Activated CD4-positive, alpha-beta T cell treated with anti-CD3 and anti-CD28 coated beads, Interleukin-2, amount 10 ng/mL, durations not matched to agents 7 days and 5 days (primary cell): ENCODE data around the gene STXBP6. TPM values are rescaled to one million over a fixed set of nuclear protein-coding genes. Genes with fewer than 3 reads are reported as not detected.

Experiments
- CTCF ChIA-PET: fragments of 350-600 bp; sonication (Branson Sonifier 250); formaldehyde crosslinking; loops from one replicate; lab custom pipeline; 2021; ENCODE audit warnings: antibody characterized with exemption; lab: Charles Lee
- POLR2A ChIA-PET: fragments of 350-600 bp; sonication (Branson Sonifier 250); formaldehyde crosslinking; loops from one replicate; lab custom pipeline; 2021; ENCODE audit warnings: antibody characterized with exemption; lab: Charles Lee
- DNase-seq: peaks from one replicate; pipeline ENCODE4 v3.0.0-alpha.2; 2020
- H3K27ac Mint-ChIP-seq: one replicate; pipeline ENCODE4 v1.8.0; 2021; ENCODE audit warnings: mild to moderate bottlenecking, moderate library complexity, mixed read lengths
- H3K27me3 Mint-ChIP-seq: one replicate; pipeline ENCODE4 v1.8.0; 2021; ENCODE audit warnings: mixed read lengths
- H3K36me3 Mint-ChIP-seq: one replicate; pipeline ENCODE4 v1.8.0; 2021; ENCODE audit warnings: low read depth, mixed read lengths
- H3K4me1 Mint-ChIP-seq: one replicate; pipeline ENCODE4 v1.8.0; 2021; ENCODE audit warnings: mixed read lengths
- H3K4me3 Mint-ChIP-seq: one replicate; pipeline ENCODE4 v1.8.0; 2021; ENCODE audit warnings: mild to moderate bottlenecking, moderate library complexity, mixed read lengths
- H3K9me3 Mint-ChIP-seq: one replicate; pipeline ENCODE4 v1.8.0; 2021; ENCODE audit warnings: mixed read lengths
- total RNA-seq, 2 experiments: library from RNA; stranded (reverse); gene quantifications; one replicate each; pipeline ENCODE4 v1.2.3, GENCODE V29; 2021

The STXBP6 gene
- total RNA-seq, 2 experiments from 2014 or later: not detected

GRCh38 chr14:25074099-25074685 lies 24.2 kb upstream of the STXBP6 start:
- no peaks in the 10 kb centered on the region for H3K36me3 Mint-ChIP-seq
- ChIA-PET CTCF (no interaction called here), POLR2A (no interaction called here)
- no peak for DNase-seq
- H3K4me1 Mint-ChIP-seq: no peaks in the 10 kb centered on the region
- H3K9me3 Mint-ChIP-seq: no peaks in the 10 kb centered on the region
- no peak overlapping the region for H3K27ac Mint-ChIP-seq
- H3K27me3 Mint-ChIP-seq: peaks cover 4% of the 10 kb centered on the region
- no peak overlapping the region for H3K4me3 Mint-ChIP-seq

- Mint-ChIP-seq H3K9me3 (no peaks in the 10 kb centered on the region), H3K27ac (no peak overlapping the region), H3K36me3 (no peaks in the 10 kb centered on the region), H3K4me3 (no peak overlapping the region), H3K4me1 (no peaks in the 10 kb centered on the region), H3K27me3 (peaks cover 7% of the 10 kb centered on the region)
- ChIA-PET POLR2A (no interaction called here), CTCF (interaction anchor here (0.8 kb wide), 1 partner anchor 14 kb away, joined by 3 read pairs; no protein-coding TSS in a partner anchor)
- no peak for DNase-seq
These were observed 19.9 kb upstream of the STXBP6 start for GRCh38 chr14:25069879-25070278.

DNA sequence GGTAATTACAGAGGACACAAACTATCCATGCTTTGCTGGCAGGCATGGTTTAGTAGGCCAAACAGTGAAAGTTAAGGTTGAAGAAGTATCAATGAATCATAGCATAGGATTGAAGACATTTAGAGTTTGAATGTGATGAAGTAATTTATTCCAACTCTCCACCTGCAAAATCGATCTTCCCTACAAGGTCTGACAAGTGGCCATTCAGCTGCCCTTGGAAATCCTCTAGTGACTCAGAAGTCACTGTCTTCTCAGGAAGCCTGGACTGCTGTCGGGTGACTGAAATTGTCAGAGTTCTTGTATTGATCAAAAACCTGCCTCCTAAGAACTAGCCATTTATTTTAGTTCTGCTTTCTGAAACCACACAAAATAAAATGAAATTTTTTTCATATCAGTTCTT lies 17.7 kb upstream of the STXBP6 start:
- Mint-ChIP-seq H3K27ac (no peak overlapping the region), H3K9me3 (no peaks in the 10 kb centered on the region), H3K4me3 (no peak overlapping the region), H3K36me3 (no peaks in the 10 kb centered on the region), H3K4me1 (no peaks in the 10 kb centered on the region), H3K27me3 (peaks cover 9% of the 10 kb centered on the region)
- DNase-seq: no peak
- ChIA-PET CTCF (no interaction called here), POLR2A (no interaction called here)

DNA sequence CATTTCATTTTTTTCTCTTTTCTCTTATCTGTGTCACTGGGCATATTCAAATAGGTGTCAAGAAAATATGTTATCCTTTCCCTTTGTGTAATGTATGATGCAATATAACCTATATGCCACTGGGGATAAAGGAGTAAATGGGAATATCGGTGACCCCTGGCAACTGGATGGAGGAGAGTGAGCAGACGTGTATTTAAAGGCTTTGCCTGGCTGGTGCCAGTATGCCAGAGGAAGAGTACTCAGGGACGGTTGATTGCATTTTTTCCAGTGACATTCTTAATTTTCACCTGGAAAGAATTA lies 12.0 kb upstream of the STXBP6 start:
- no peak for DNase-seq
- H3K4me3 Mint-ChIP-seq: no peak overlapping the region
- H3K27me3 Mint-ChIP-seq: peaks cover 30% of the 10 kb centered on the region
- H3K27ac Mint-ChIP-seq: no peak overlapping the region
- CTCF ChIA-PET: no interaction called here
- no peaks in the 10 kb centered on the region for H3K36me3 Mint-ChIP-seq
- no peaks in the 10 kb centered on the region for H3K9me3 Mint-ChIP-seq
- POLR2A ChIA-PET: no interaction called here
- no peaks in the 10 kb centered on the region for H3K4me1 Mint-ChIP-seq

DNA sequence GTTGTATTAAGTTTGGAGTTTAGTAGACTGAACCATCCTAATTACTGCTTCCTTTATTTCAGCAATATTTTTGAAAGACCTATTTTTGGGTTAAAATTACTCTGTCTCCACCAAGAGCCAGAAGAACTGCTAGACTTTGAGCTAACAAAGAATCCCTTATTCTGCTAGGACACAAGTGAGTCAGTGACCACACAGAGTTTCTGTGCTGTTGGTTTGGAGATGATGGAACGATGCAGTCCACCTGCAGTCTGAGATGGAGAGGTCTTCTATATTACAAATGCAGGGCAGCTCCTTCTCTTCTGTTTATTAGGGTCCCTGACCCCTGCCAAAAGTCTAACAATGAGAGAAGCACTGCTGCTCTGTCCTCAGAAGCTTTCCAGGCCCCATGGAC lies 6.7 kb upstream of the STXBP6 start:
- no peak for DNase-seq
- H3K4me3 Mint-ChIP-seq: no peak overlapping the region
- H3K27me3 Mint-ChIP-seq: peaks cover 42% of the 10 kb centered on the region

DNA sequence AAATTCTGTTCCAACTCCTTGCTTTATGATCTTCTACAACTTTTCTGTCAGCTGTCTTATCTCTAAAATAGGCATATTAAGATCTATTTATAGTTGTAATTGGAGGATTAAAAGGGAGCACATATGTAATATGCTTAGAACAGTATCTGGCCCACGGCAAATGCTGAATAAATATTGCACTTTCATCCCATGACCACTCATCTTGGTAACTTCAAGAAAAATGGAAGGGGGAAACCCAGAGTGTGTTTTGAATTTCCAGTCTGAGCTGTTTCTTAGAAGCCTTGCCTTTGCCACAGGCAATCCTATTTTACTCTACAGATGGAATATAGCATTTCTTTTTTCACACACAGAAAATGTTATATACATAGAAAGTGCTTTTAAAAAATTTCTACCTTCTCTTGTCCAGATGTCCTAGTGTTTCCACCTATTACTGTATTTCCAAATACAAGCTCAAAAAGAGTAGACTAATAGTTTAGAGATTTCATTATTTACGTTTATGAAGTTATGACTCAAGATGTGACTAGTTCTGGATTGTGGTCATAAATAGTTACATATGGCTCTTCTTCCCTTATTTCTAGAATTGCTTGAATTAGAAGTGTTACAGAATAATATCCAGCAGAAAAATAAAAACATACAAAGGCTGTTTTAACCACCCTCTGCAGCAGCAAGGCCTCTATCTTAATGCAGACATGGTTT lies 6.2 kb upstream of the STXBP6 start:
- POLR2A ChIA-PET: no interaction called here
- no peak overlapping the region for H3K4me3 Mint-ChIP-seq
- H3K27me3 Mint-ChIP-seq: peaks cover 45% of the 10 kb centered on the region
- no peaks in the 10 kb centered on the region for H3K4me1 Mint-ChIP-seq
- CTCF ChIA-PET: interaction anchor here (1.4 kb wide), 1 partner anchor 14 kb away, joined by 3 read pairs; no protein-coding TSS in a partner anchor
- DNase-seq: no peak
- no peaks in the 10 kb centered on the region for H3K9me3 Mint-ChIP-seq
- no peaks in the 10 kb centered on the region for H3K36me3 Mint-ChIP-seq
- H3K27ac Mint-ChIP-seq: no peak overlapping the region

More for the DNA sequence above, 6.7 kb upstream of the STXBP6 start:
- Mint-ChIP-seq H3K4me1 (no peaks in the 10 kb centered on the region), H3K36me3 (no peaks in the 10 kb centered on the region), H3K27ac (no peak overlapping the region), H3K9me3 (no peaks in the 10 kb centered on the region)
- POLR2A ChIA-PET: no interaction called here
- CTCF ChIA-PET: interaction anchor here (1.4 kb wide), 1 partner anchor 13 kb away, joined by 3 read pairs; no protein-coding TSS in a partner anchor

DNA sequence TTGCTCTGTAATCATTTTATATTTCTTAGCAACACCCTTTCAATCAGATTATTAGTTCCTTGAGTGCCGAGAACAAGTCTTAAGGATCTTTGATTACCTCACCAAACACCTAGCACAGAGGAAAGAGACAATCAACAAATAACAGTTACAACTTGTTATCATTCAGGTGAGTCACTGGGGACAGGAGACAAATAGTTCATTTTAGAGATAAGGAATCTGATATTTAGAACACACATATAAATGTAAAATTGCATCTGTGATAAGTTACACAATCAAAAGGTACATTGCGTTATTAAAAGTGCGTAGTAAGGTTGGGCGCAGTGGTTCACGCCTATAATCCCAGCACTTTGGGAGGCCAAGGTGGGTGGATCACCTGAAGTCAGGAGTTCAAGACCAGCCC lies 5.1 kb upstream of the STXBP6 start:
- Mint-ChIP-seq H3K27me3 (peaks cover 47% of the 10 kb centered on the region), H3K27ac (no peak overlapping the region), H3K4me3 (no peak overlapping the region), H3K36me3 (no peaks in the 10 kb centered on the region), H3K9me3 (no peaks in the 10 kb centered on the region), H3K4me1 (peaks cover 6% of the 10 kb centered on the region)
- ChIA-PET POLR2A (no interaction called here), CTCF (no interaction called here)
- no peak for DNase-seq

GRCh38 chr14:25053585-25053984 lies 3.6 kb upstream of the STXBP6 start:
- H3K9me3 Mint-ChIP-seq: no peaks in the 10 kb centered on the region
- H3K36me3 Mint-ChIP-seq: peaks cover 2% of the 10 kb centered on the region
- no peak overlapping the region for H3K4me3 Mint-ChIP-seq
- peaks cover 50% of the 10 kb centered on the region for H3K27me3 Mint-ChIP-seq
- H3K27ac Mint-ChIP-seq: no peak overlapping the region
- no peak for DNase-seq
- POLR2A ChIA-PET: no interaction called here
- H3K4me1 Mint-ChIP-seq: peaks cover 9% of the 10 kb centered on the region
- CTCF ChIA-PET: no interaction called here

DNA sequence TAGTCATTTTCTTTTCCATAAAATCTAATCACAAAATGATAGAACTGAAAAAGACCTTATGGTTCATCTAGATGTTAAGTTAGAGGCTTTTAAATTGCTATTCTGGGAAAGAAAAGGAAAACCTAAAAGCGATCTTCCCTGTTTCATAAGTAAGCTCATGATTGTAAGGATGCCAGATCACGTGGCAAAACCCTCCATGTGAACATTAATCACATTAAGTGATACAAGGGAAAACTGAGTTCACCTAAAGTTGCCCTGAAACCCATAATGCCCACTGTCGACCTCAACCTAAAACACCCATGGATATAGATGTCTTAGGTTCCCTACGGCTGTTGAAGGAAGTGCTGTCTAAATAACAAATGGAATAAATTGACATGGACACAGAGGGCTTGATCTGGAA lies 3.0 kb upstream of the STXBP6 start:
- H3K4me1 Mint-ChIP-seq: peaks cover 11% of the 10 kb centered on the region
- no peak overlapping the region for H3K4me3 Mint-ChIP-seq
- ChIA-PET CTCF (no interaction called here), POLR2A (no interaction called here)
- no peak overlapping the region for H3K27ac Mint-ChIP-seq
- peaks cover 53% of the 10 kb centered on the region for H3K27me3 Mint-ChIP-seq
- no peaks in the 10 kb centered on the region for H3K9me3 Mint-ChIP-seq
- no peak for DNase-seq
- peaks cover 2% of the 10 kb centered on the region for H3K36me3 Mint-ChIP-seq

GRCh38 chr14:25052385-25052784 lies 2.4 kb upstream of the STXBP6 start:
- no peaks in the 10 kb centered on the region for H3K9me3 Mint-ChIP-seq
- ChIA-PET POLR2A (no interaction called here), CTCF (no interaction called here)
- H3K4me1 Mint-ChIP-seq: peaks cover 11% of the 10 kb centered on the region
- no peak overlapping the region for H3K27ac Mint-ChIP-seq
- DNase-seq: no peak
- peaks cover 57% of the 10 kb centered on the region for H3K27me3 Mint-ChIP-seq
- H3K4me3 Mint-ChIP-seq: no peak overlapping the region
- peaks cover 2% of the 10 kb centered on the region for H3K36me3 Mint-ChIP-seq

DNA sequence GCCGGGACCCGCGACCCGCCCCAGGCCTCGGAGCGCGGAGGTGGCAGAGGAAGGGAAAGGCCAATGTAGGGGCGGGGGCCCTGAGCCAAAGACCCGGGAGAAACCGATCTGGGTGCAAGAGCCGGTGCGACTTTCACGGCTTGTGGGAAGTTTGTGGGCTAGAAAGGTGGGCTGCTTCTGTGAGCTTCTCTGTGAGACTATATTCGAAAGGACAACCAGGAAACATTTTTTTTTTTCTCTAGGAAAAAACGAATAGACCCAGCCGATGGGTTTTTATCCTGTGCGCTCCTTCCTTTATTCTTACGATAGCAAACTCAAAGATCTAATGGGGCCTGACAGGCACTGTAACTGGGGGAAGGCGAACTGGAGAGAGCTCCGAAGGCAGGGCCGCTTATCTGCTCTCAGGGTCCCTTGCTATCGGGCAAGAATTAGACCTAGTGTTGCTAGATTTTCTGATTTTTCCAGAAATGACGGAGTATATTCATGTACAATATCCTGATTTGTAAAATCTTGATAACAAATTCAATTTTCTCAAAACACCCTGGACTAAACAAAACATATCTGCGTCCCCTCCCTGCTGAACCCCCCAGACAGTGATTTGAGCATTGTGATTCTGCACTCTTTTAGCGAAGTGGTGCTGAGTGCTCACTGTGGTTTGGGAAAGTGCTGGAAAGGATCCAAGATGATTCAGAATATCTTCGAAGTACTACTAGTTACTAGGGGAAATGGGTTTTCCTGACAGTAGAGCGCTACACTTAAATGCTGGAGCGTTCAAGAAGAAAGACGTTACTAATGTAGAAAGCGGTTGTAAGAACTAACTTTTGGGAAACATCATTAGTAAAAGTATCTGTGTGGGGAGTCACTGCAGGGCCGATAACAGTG lies 563 bp upstream of the STXBP6 start:
- no peak for DNase-seq
- CTCF ChIA-PET: no interaction called here
- Mint-ChIP-seq H3K4me3 (peak overlapping the region; percentile 32), H3K27ac (no peak overlapping the region), H3K36me3 (peaks cover 2% of the 10 kb centered on the region), H3K9me3 (no peaks in the 10 kb centered on the region), H3K4me1 (peaks cover 11% of the 10 kb centered on the region), H3K27me3 (peaks cover 61% of the 10 kb centered on the region)
- POLR2A ChIA-PET: no interaction called here

DNA sequence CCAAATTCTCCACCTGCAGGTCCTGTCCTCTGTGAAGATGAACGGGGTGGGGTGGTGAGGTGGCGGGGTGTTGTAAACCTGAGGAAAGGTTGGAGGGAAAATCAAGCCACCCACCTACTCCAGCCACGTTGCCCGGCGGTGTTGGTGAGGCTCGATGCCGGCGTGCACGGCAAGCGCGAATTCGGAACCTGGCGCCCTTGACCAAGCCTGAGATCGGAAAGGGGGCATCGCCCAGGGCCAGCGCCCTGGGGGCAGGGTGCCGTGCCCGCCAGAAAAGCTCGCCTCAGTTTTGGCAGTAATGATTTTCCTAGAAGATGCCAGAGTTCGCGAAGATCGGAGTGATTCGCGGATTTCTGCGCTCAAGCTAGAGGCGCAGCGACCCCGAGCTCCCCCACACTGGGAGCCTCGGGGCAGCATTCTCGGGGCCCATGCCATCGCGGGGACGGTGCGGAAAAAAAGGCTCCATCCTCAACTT lies 817 bp downstream of the STXBP6 start:
- POLR2A ChIA-PET: no interaction called here
- DNase-seq: no peak
- Mint-ChIP-seq H3K27me3 (peaks cover 63% of the 10 kb centered on the region), H3K27ac (no peak overlapping the region), H3K36me3 (peaks cover 2% of the 10 kb centered on the region), H3K4me1 (peaks cover 11% of the 10 kb centered on the region), H3K4me3 (no peak overlapping the region), H3K9me3 (no peaks in the 10 kb centered on the region)
- CTCF ChIA-PET: no interaction called here
